ENCODE data around the gene MMP13.

MMP13 gene

GRCh38 chr11:102933627-102934026 lies 21.9 kb downstream of the MMP13 start:
- no peak overlapping the region for H2AFZ ChIP-seq
- no peaks in the 10 kb centered on the region for H3K27me3 ChIP-seq (ENCODE audit: control insufficient read depth, insufficient read depth, low read length)
- H3K36me3 ChIP-seq (ENCODE audit: control insufficient read depth, insufficient read depth, low read length): no peaks in the 10 kb centered on the region
- H3K4me3 ChIP-seq (ENCODE audit: low read depth, low read length): no peak overlapping the region
- H3K4me2 ChIP-seq (ENCODE audit: low read length): no peak overlapping the region
- no peaks in the 10 kb centered on the region for H3K9me3 ChIP-seq (ENCODE audit: control insufficient read depth, low read length)
- no peak overlapping the region for H3K9ac ChIP-seq
- no peaks in the 10 kb centered on the region for H3K79me2 ChIP-seq
- no peak overlapping the region for H3K27ac ChIP-seq
- no peak for TF ChIP-seq CTCF (IDR thresholded peaks at IDR 0.05)
- no peaks in the 10 kb centered on the region for H3K4me1 ChIP-seq

DNA sequence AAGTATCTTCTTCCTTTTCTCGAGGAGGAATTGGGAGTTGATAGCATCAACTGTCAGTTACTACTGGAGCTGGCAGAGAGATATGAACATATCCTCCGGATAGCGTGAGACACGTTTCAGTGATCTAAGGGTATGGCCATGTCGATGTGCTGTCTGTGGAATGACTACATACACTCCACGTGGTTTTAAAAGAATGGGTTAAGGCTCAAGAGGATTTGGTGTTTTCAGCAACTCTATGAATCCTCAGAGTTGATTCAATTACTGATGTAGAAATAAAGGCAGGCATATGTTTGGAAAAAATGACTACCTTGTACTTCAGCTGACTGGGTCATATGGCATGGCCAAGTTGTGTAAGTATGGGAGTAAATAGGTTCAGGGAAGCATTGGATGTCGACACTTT lies 22.9 kb downstream of the MMP13 start:
- no peak for TF ChIP-seq CTCF (IDR thresholded peaks at IDR 0.05)
- H3K27ac ChIP-seq: no peak overlapping the region

DNA sequence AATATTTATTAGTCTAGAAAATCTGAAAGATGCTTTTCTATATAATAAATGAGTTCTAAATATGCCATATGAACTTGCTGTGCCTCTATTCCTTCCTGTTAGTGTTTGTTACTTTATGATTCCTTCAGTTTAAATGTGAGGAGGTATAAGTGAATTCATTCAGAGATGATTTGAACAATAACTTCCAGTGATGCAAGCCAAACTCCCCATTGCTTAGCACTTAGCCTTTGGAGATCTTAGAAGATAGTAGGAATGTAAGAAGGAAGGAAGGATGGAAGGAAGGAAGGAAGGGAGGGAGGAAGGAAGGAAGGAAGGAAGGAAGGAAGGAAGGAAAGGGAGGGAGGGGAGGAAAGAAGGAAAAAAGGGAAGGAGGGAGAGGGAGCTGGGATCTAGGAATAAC lies 25.1 kb downstream of the MMP13 start:
- H2AFZ ChIP-seq: no peak overlapping the region
- H3K27ac ChIP-seq: no peak overlapping the region
- no peaks in the 10 kb centered on the region for H3K79me2 ChIP-seq
- no peak for TF ChIP-seq CTCF (IDR thresholded peaks at IDR 0.05)
- H3K9ac ChIP-seq: no peak overlapping the region
- no peak overlapping the region for H3K4me2 ChIP-seq (ENCODE audit: low read length)
- H3K4me1 ChIP-seq: no peaks in the 10 kb centered on the region
- no peaks in the 10 kb centered on the region for H3K36me3 ChIP-seq (ENCODE audit: control insufficient read depth, insufficient read depth, low read length)
- H3K27me3 ChIP-seq (ENCODE audit: control insufficient read depth, insufficient read depth, low read length): no peaks in the 10 kb centered on the region
- H3K9me3 ChIP-seq (ENCODE audit: control insufficient read depth, low read length): no peaks in the 10 kb centered on the region
- H3K4me3 ChIP-seq (ENCODE audit: low read depth, low read length): no peak overlapping the region

More for the DNA sequence above, 22.9 kb downstream of the MMP13 start:
- no peaks in the 10 kb centered on the region for H3K4me1 ChIP-seq
- H3K36me3 ChIP-seq (ENCODE audit: control insufficient read depth, insufficient read depth, low read length): no peaks in the 10 kb centered on the region
- no peaks in the 10 kb centered on the region for H3K27me3 ChIP-seq (ENCODE audit: control insufficient read depth, insufficient read depth, low read length)
- no peak overlapping the region for H3K4me3 ChIP-seq (ENCODE audit: low read depth, low read length)
- no peaks in the 10 kb centered on the region for H3K79me2 ChIP-seq
- H3K4me2 ChIP-seq (ENCODE audit: low read length): no peak overlapping the region
- H2AFZ ChIP-seq: no peak overlapping the region
- no peaks in the 10 kb centered on the region for H3K9me3 ChIP-seq (ENCODE audit: control insufficient read depth, low read length)
- no peak overlapping the region for H3K9ac ChIP-seq

GRCh38 chr11:102929972-102930371 lies 25.6 kb downstream of the MMP13 start:
- no peaks in the 10 kb centered on the region for H3K79me2 ChIP-seq
- H3K4me1 ChIP-seq: no peaks in the 10 kb centered on the region
- no peaks in the 10 kb centered on the region for H3K27me3 ChIP-seq (ENCODE audit: control insufficient read depth, insufficient read depth, low read length)
- H3K27ac ChIP-seq: no peak overlapping the region
- H2AFZ ChIP-seq: no peak overlapping the region
- no peaks in the 10 kb centered on the region for H3K36me3 ChIP-seq (ENCODE audit: control insufficient read depth, insufficient read depth, low read length)
- no peak overlapping the region for H3K4me2 ChIP-seq (ENCODE audit: low read length)
- TF ChIP-seq CTCF (IDR thresholded peaks at IDR 0.05): no peak
- H3K9me3 ChIP-seq (ENCODE audit: control insufficient read depth, low read length): no peaks in the 10 kb centered on the region
- H3K4me3 ChIP-seq (ENCODE audit: low read depth, low read length): no peak overlapping the region
- no peak overlapping the region for H3K9ac ChIP-seq

DNA sequence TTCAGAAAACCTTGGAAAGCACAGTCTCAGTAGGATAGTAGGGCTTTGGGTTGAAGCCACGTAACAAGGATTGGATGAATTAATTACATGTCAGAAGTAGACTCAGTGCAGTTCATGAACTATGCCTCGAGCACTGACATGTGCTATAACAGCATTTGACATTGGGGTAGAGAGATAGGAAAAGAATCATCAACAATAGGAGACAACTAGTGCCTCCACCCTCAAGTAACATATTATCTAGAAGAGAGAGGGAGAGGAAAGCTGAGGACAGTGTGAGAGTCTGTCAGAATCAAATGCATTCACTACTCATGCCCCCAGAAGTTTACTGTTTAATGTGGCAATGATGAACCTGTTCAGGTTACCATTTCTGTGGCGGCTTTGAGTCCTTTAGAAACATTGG lies 26.4 kb downstream of the MMP13 start:
- no peaks in the 10 kb centered on the region for H3K36me3 ChIP-seq (ENCODE audit: control insufficient read depth, insufficient read depth, low read length)
- H3K9ac ChIP-seq: no peak overlapping the region
- H2AFZ ChIP-seq: no peak overlapping the region
- H3K27me3 ChIP-seq (ENCODE audit: control insufficient read depth, insufficient read depth, low read length): no peaks in the 10 kb centered on the region
- no peak overlapping the region for H3K27ac ChIP-seq
- no peak overlapping the region for H3K4me3 ChIP-seq (ENCODE audit: low read depth, low read length)
- H3K4me1 ChIP-seq: no peaks in the 10 kb centered on the region
- no peak for TF ChIP-seq CTCF (IDR thresholded peaks at IDR 0.05)
- H3K79me2 ChIP-seq: no peaks in the 10 kb centered on the region
- no peaks in the 10 kb centered on the region for H3K9me3 ChIP-seq (ENCODE audit: control insufficient read depth, low read length)
- H3K4me2 ChIP-seq (ENCODE audit: low read length): no peak overlapping the region

Data from parathyroid adenoma (tissue), 2 donors.